Upper lobe of left lung (tissue), 6 donors: Measurements from ENCODE around the gene FILIP1L. TPM values are rescaled to one million over a fixed set of nuclear protein-coding genes. Genes with fewer than 3 reads are reported as not detected.
A peak's percentile ranks its signal among the peaks of the same experiment; 100 is the strongest.

Experiments used
- ATAC-seq, 2 donors: fragments of 200-7000 bp; cut with Tn5 transposase; one replicate each; pipeline ENCODE4 v1.9.1; 2022; ENCODE audit warnings: mild to moderate bottlenecking in 2 of 2, moderate library complexity in 2 of 2; ENCODE audit not compliant: low FRiP score in 2 of 2
- DNase-seq, 2 donors: peaks; one replicate each; pipeline ENCODE4 v3.0.0-alpha.2; 2019 to 2020
- H3K27ac ChIP-seq, 4 donors: fragments of 200-600 bp; sonication (generic); one replicate each; pipeline ENCODE4 v1.5.1; 2016 to 2019
- H3K27me3 ChIP-seq, 4 donors: fragments of 200-600 bp; sonication (generic); one replicate each; pipeline ENCODE4 v1.5.1; 2017 to 2019
- H3K36me3 ChIP-seq, 4 donors: fragments of 200-600 bp; sonication (generic); one replicate each; pipeline ENCODE4 v1.5.1; 2016 to 2019
- H3K4me1 ChIP-seq, 4 donors: fragments of 200-600 bp; sonication (generic); one replicate each; pipeline ENCODE4 v1.5.1; 2018 to 2019
- H3K4me3 ChIP-seq, 4 donors: fragments of 200-600 bp; sonication (generic); one replicate each; pipeline ENCODE4 v1.5.1; 2017 to 2019; ENCODE audit warnings: mild to moderate bottlenecking in 2 of 4, moderate library complexity in 1 of 4
- H3K9me3 ChIP-seq, 4 donors: fragments of 200-600 bp; sonication (generic); one replicate each; pipeline ENCODE4 v1.5.1; 2018 to 2019
- EP300 ChIP-seq, 4 donors: sonication (generic); formaldehyde crosslinking; IDR thresholded peaks; one replicate each; pipeline ENCODE4 v1.5.1; 2017; ENCODE audit warnings: antibody characterized with exemption in 4 of 4, control low read depth in 2 of 4
- POLR2A ChIP-seq, 4 donors: fragments of 450-650 bp; IDR thresholded peaks; one replicate each; pipeline ENCODE4 v1.5.1; 2016 to 2017; ENCODE audit warnings: antibody characterized with exemption in 4 of 4, mild to moderate bottlenecking in 2 of 4
- POLR2AphosphoS5 ChIP-seq, 2 donors: sonication (generic); formaldehyde crosslinking; IDR thresholded peaks; one replicate each; pipeline ENCODE4 v1.5.1; 2017; ENCODE audit warnings: antibody characterized with exemption in 2 of 2
- WGBS, 2 donors: methylation state at CpG; one replicate each; pipeline ENCODE4 v1.1.5; 2017 to 2018; 5-methylcytosine and 5-hydroxymethylcytosine counted together
- total RNA-seq, 6 donors: library from RNA; depleted of rRNA in 4 of 6; stranded (reverse); fragments of >200 nt in 4 of 6; gene quantifications; one replicate each; pipeline versions ENCODE4 v1.1.0 to v1.2.1, GENCODE V29; 2016 to 2021
- TF ChIP-seq, protein P1 (sequence below), 6 experiments: fragments of 450-650 bp in 4 of 6; fragments of 200-600 bp in 2 of 6; sonication (generic) in 2 of 6; IDR thresholded peaks; one replicate each; pipeline ENCODE4 v1.5.1; 2016 to 2019; ENCODE audit warnings: antibody characterized with exemption in 6 of 6
- donor health status: DM: no; HTN: no; CAD: no; lungs with moderate emphysema.
- donor health status: DM: no; HTN: yes; CAD: no; lungs with severe emphysema.

The FILIP1L gene
- total RNA-seq, 6 donors from 2014 or later = 19.4 to 38.2 (median 25.9) TPM

DNA sequence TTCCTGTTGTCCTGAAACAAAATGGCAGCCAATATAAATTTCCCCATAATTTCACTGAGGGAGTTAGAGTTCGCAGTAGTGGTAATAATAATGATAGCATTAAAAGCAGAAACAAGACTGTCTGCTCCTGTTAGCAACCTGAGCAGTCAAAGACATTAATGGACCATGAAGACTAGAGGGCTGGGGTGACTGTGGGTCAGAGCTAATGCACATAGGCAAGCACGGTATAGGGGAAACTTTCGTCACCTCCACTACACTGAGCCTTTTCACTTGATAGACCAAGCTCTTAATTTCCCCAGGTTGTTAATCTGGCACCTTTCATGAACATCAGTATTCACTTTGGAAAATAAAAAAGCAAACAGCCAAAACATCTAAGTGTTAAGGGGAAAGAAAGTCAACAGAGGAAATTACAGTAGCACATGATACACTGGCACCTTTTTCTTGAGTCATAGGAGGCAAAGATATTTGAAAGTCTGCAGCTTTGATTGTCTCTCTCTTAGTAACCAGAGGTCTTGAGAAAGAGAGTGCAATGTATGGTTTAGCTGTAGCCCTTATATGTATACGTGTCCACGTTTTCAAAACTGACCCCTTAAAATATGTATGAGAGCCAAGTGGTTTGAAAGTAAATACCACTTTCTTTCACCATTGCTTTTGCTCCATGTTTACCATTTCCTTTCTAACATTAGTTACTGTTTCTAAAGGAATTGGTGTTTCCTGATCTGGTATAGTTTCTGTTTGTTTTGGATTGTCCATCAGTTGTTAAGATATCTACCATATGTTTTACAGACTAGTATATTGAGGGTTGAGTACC is 104.8 kb downstream of the FILIP1L start:
- no peak for TF ChIP-seq POLR2AphosphoS5 (IDR thresholded peaks at IDR 0.05)
- TF ChIP-seq, protein P1, sequence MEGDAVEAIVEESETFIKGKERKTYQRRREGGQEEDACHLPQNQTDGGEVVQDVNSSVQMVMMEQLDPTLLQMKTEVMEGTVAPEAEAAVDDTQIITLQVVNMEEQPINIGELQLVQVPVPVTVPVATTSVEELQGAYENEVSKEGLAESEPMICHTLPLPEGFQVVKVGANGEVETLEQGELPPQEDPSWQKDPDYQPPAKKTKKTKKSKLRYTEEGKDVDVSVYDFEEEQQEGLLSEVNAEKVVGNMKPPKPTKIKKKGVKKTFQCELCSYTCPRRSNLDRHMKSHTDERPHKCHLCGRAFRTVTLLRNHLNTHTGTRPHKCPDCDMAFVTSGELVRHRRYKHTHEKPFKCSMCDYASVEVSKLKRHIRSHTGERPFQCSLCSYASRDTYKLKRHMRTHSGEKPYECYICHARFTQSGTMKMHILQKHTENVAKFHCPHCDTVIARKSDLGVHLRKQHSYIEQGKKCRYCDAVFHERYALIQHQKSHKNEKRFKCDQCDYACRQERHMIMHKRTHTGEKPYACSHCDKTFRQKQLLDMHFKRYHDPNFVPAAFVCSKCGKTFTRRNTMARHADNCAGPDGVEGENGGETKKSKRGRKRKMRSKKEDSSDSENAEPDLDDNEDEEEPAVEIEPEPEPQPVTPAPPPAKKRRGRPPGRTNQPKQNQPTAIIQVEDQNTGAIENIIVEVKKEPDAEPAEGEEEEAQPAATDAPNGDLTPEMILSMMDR (IDR thresholded peaks at IDR 0.05) = no peak
- TF ChIP-seq POLR2A (IDR thresholded peaks at IDR 0.05) = no peak
- no peak for TF ChIP-seq EP300 (IDR thresholded peaks at IDR 0.05)
- no peak overlapping the region for H3K27ac ChIP-seq

DNA sequence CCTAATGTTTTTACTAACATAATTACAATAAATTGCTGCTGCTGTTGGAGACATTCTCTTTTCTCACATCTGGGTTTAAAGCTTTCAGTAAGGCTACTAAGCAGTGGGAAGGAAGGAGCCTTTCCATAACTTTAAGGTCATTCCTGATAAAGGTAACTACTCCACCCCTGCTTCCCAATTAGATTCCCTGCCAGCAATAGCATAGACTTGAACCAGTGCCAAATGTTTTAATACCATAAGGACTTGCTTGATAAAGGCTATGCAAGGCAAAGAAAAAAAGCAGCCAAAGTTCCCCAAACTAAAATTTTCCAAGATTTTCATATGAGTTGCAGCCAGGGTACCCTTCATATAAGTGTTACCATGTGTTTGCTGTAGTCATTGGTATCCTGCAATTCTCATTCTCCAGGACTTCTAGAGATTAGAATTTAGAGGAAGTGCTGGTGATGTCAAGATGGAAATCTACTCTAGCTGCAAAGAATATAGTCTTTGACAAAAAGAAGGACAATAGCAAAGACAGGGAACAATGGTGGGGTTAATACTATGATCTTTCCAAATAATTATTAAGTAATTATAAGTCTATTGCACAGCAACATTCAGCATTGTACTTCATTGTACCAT is 106.1 kb downstream of the FILIP1L start:
- Histone ChIP-seq H3K4me1 (peaks cover 12 to 26% (median 16%) of the 10 kb centered on the region in 4 donors), H3K27me3 (no peaks in the 10 kb centered on the region), H3K36me3 (no peaks in the 10 kb centered on the region), H3K9me3 (no peaks in the 10 kb centered on the region), H3K4me3 (no peak overlapping the region), H3K27ac (peak overlapping the region in 1 of 4 donors; percentile 28)
- ATAC-seq (no peak), DNase-seq (no peak)
- TF ChIP-seq EP300 (IDR thresholded peaks at IDR 0.05) = no peak
- no peak for TF ChIP-seq POLR2A (IDR thresholded peaks at IDR 0.05)
- TF ChIP-seq, protein P1 (IDR thresholded peaks at IDR 0.05) = no peak
- TF ChIP-seq POLR2AphosphoS5 (IDR thresholded peaks at IDR 0.05) = no peak

More for the DNA sequence above, 104.8 kb downstream of the FILIP1L start:
- H3K4me1 ChIP-seq = peaks cover 12 to 26% (median 16%) of the 10 kb centered on the region in 4 donors
- no peaks in the 10 kb centered on the region for H3K36me3 ChIP-seq
- 67 to 74% methylated on average over 5 of the region's 5 CpGs for WGBS, 2 donors
- no peak overlapping the region for H3K4me3 ChIP-seq
- no peaks in the 10 kb centered on the region for H3K27me3 ChIP-seq
- H3K9me3 ChIP-seq = no peaks in the 10 kb centered on the region
- ATAC-seq = no peak
- DNase-seq = no peak

DNA sequence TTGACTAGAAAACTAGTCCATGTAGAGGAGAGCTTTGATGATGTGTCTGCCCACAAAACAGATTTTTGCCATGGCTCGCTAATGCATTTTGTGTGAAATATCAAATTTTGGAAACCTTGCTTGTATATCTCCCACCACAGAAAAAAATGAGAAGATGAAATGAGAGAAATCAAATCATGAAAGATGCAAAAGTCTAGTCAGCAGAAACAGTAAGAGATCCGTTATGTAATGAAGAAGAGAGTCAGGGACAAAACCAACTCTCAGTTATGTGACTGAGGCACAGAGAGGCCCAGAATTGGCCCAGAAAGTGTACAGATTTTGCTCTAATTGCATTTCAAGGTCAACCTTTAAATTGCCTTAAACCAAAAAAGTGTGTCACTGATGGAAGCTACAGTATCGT is 107.0 kb downstream of the FILIP1L start:
- WGBS, 2 donors = 87 to 96% methylated on average over 3 of the region's 3 CpGs
- TF ChIP-seq EP300 (IDR thresholded peaks at IDR 0.05) (no peak), POLR2AphosphoS5 (IDR thresholded peaks at IDR 0.05) (no peak), POLR2A (IDR thresholded peaks at IDR 0.05) (no peak)
- TF ChIP-seq, protein P1 (IDR thresholded peaks at IDR 0.05) = no peak
- Histone ChIP-seq H3K4me3 (no peak overlapping the region), H3K27ac (peak overlapping the region in 1 of 4 donors; percentile 14), H3K36me3 (no peaks in the 10 kb centered on the region), H3K27me3 (no peaks in the 10 kb centered on the region), H3K9me3 (no peaks in the 10 kb centered on the region), H3K4me1 (peaks cover 12 to 34% (median 19%) of the 10 kb centered on the region in 4 donors)
- DNase-seq (no peak), ATAC-seq (no peak)

DNA sequence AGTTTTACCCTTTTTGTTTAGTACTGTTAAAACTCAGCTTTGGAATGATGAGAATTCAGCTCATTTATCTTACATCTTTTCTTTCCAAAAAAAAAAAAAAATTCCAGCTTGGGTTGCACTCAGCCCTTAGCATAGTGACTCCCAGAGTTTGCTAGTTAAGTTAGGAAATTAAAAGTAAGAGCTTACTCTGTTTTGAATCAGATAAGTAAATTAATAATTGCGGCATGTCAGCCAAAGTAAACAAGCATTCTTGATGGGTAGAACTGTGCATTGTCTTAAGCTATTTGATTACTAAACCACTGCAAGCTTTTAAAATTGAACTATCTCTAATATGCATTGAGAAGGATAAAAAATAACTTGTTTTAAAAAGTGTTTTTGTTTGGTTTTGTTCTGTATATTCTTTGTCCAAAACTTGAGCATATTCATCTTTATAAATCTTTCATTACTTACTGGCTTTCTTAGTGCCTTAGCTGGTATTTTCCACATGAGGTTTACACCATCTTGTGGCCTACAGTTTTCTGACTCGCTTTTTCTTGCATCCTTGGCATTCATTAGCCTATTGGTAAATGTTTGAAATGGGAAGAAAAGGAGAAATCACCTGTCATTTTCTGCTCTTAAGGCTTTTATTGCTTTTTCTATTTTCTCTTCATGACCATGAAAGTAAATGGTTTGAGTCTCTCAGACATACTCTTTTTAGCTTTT is 107.6 kb downstream of the FILIP1L start:
- no peaks in the 10 kb centered on the region for H3K9me3 ChIP-seq
- no peak for DNase-seq
- peak overlapping the region in 2 of 4 donors; percentile 5 to 51 for H3K27ac ChIP-seq
- peaks cover 12 to 34% (median 19%) of the 10 kb centered on the region in 4 donors for H3K4me1 ChIP-seq
- H3K27me3 ChIP-seq = no peaks in the 10 kb centered on the region
- no peak for ATAC-seq
- H3K36me3 ChIP-seq = no peaks in the 10 kb centered on the region
- no peak overlapping the region for H3K4me3 ChIP-seq
- TF ChIP-seq EP300 (IDR thresholded peaks at IDR 0.05) (no peak), POLR2AphosphoS5 (IDR thresholded peaks at IDR 0.05) (no peak), POLR2A (IDR thresholded peaks at IDR 0.05) (no peak)
- TF ChIP-seq, protein P1 (IDR thresholded peaks at IDR 0.05) = no peak
- 46 to 59% methylated on average over 2 of the region's 2 CpGs for WGBS, 2 donors
